Measurements from ENCODE around the gene PRRG2.
"Not testable (repeated sequence)": the region's sequence is repeated elsewhere in the genome, so short reads cannot be mapped to it uniquely, and the experiment has no call there.

PRRG2 gene

DNA sequence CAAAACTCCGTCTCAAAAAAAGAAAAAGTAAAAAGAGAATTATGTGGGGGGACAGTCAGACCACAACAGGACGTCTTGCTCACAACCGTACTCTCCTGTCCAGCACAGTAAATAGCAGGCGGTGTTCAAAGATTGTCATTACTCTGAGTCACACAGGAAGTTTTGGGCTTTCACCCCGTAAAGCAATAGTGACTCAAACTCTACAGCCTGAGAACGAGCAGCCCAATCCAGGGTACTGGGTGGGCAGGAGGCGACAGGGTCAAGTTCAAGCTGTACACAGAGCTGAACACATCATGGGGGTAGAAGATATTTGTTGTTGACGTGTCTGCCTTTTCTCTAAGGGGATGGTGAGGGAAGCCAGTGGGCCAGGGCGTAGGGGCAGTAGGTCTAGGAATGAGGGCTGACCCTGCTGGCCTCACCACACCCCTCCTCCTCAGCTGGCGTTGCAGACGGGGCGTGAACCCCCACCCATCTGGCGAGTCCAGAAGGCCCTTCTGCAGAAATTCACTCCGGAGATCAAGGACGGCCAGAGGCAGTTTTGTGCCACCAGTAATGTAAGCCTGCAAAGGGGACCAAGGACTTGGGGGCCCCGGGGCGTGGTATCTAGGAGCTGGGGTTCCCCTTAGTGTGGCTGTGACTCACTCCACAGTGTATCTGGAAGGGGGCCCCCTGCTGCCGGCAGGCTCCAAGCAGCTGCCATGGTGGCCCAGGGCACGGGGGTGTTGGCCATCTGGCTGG is 33.1 kb downstream of the PRRG2 start:
- TF ChIP-seq, protein P1, sequence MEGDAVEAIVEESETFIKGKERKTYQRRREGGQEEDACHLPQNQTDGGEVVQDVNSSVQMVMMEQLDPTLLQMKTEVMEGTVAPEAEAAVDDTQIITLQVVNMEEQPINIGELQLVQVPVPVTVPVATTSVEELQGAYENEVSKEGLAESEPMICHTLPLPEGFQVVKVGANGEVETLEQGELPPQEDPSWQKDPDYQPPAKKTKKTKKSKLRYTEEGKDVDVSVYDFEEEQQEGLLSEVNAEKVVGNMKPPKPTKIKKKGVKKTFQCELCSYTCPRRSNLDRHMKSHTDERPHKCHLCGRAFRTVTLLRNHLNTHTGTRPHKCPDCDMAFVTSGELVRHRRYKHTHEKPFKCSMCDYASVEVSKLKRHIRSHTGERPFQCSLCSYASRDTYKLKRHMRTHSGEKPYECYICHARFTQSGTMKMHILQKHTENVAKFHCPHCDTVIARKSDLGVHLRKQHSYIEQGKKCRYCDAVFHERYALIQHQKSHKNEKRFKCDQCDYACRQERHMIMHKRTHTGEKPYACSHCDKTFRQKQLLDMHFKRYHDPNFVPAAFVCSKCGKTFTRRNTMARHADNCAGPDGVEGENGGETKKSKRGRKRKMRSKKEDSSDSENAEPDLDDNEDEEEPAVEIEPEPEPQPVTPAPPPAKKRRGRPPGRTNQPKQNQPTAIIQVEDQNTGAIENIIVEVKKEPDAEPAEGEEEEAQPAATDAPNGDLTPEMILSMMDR (IDR thresholded peaks at IDR 0.05): no peak
- Histone ChIP-seq H3K4me2 (ENCODE audit: low read length) (no peak overlapping the region), H3K9ac (no peak overlapping the region), H3K4me1 (no peaks in the 10 kb centered on the region), H3K27me3 (ENCODE audit: control insufficient read depth, insufficient read depth, low read length) (no peaks in the 10 kb centered on the region), H3K27ac (no peak overlapping the region), H3K36me3 (ENCODE audit: control insufficient read depth, insufficient read depth, low read length) (no peaks in the 10 kb centered on the region), H3K79me2 (peaks cover 55% of the 10 kb centered on the region), H3K9me3 (ENCODE audit: control insufficient read depth, low read length) (no peaks in the 10 kb centered on the region), H2AFZ (no peak overlapping the region), H3K4me3 (ENCODE audit: low read depth, low read length) (no peak overlapping the region)

DNA sequence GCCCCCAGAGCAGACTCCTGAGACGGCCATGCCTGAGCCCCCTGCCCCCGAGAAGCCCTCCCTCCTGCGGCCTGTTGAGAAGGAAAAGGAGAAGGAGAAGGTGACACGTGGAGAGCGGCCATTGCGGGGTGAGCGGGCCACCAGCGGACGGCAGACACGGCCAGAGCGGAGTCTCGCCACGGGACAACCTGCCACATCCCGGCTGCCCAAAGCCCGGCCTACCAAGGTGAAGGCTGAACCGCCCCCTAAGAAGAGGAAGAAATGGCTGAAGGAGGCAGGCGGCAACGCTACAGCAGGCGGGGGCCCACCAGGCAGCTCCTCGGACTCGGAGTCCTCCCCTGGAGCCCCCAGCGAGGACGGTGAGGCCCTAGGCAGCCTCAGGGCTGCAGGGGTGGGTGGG is 34.7 kb downstream of the PRRG2 start:
- Histone ChIP-seq H3K27ac (no peak overlapping the region), H3K4me2 (ENCODE audit: low read length) (no peak overlapping the region), H2AFZ (no peak overlapping the region), H3K9ac (no peak overlapping the region), H3K36me3 (ENCODE audit: control insufficient read depth, insufficient read depth, low read length) (no peaks in the 10 kb centered on the region), H3K9me3 (ENCODE audit: control insufficient read depth, low read length) (no peaks in the 10 kb centered on the region), H3K4me3 (ENCODE audit: low read depth, low read length) (no peak overlapping the region), H3K27me3 (ENCODE audit: control insufficient read depth, insufficient read depth, low read length) (no peaks in the 10 kb centered on the region), H3K79me2 (peaks cover 49% of the 10 kb centered on the region), H3K4me1 (no peaks in the 10 kb centered on the region)
- TF ChIP-seq, protein P1 (IDR thresholded peaks at IDR 0.05): no peak

DNA sequence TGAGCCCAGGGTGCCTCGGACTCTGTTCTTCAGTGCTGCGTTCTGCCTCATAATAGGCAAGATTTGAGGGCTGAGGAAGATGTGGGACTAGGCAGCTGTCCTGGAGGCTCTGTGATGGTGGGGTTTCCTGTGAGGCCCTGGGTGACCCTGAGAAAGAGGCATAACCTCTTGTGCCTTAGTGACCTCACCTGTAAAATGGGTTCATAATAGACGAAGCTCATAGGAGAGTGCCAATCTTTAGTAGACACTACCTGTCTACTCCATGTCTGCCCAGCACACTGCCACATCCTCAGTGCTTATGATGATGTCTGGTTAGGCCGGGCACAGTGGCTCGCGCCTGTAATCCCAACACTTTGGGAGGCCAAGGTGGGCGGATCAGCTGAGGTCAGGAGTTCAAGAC is 35.4 kb downstream of the PRRG2 start:
- TF ChIP-seq, protein P1 (IDR thresholded peaks at IDR 0.05): no peak
- H3K4me2 ChIP-seq (ENCODE audit: low read length): no peak overlapping the region
- H3K9ac ChIP-seq: no peak overlapping the region

DNA sequence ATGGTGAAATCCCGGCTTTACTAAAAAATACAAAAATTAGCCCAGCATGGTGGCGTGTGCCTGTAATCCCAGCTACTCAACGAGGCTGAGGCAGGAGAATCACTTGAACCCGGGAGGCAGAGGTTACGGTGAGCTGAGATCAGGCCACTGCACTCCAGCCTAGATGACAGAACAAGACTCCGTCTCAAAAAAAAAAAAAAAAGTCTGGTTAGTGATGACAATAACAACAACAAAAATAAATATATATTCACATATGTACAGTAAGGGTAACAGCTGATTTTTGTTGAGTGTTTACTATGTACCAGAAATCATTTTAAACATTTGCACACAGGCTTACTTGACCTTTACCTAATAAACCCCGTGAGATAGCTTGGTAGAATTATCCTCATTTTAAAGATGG is 35.8 kb downstream of the PRRG2 start:
- TF ChIP-seq, protein P1 (IDR thresholded peaks at IDR 0.05): no peak
- H3K4me3 ChIP-seq (ENCODE audit: low read depth, low read length): no peak overlapping the region
- H3K36me3 ChIP-seq (ENCODE audit: control insufficient read depth, insufficient read depth, low read length): no peaks in the 10 kb centered on the region
- no peaks in the 10 kb centered on the region for H3K9me3 ChIP-seq (ENCODE audit: control insufficient read depth, low read length)
- H3K4me2 ChIP-seq (ENCODE audit: low read length): no peak overlapping the region
- H3K27me3 ChIP-seq (ENCODE audit: control insufficient read depth, insufficient read depth, low read length): no peaks in the 10 kb centered on the region
- H3K4me1 ChIP-seq: no peaks in the 10 kb centered on the region
- H3K79me2 ChIP-seq: peaks cover 44% of the 10 kb centered on the region
- no peak overlapping the region for H3K9ac ChIP-seq
- no peak overlapping the region for H2AFZ ChIP-seq
- no peak overlapping the region for H3K27ac ChIP-seq

More for the DNA sequence above, 35.4 kb downstream of the PRRG2 start:
- H3K27ac ChIP-seq: no peak overlapping the region
- no peak overlapping the region for H3K4me3 ChIP-seq (ENCODE audit: low read depth, low read length)
- no peak overlapping the region for H2AFZ ChIP-seq
- no peaks in the 10 kb centered on the region for H3K27me3 ChIP-seq (ENCODE audit: control insufficient read depth, insufficient read depth, low read length)
- no peaks in the 10 kb centered on the region for H3K9me3 ChIP-seq (ENCODE audit: control insufficient read depth, low read length)
- no peaks in the 10 kb centered on the region for H3K4me1 ChIP-seq
- H3K79me2 ChIP-seq: peaks cover 44% of the 10 kb centered on the region
- no peaks in the 10 kb centered on the region for H3K36me3 ChIP-seq (ENCODE audit: control insufficient read depth, insufficient read depth, low read length)

DNA sequence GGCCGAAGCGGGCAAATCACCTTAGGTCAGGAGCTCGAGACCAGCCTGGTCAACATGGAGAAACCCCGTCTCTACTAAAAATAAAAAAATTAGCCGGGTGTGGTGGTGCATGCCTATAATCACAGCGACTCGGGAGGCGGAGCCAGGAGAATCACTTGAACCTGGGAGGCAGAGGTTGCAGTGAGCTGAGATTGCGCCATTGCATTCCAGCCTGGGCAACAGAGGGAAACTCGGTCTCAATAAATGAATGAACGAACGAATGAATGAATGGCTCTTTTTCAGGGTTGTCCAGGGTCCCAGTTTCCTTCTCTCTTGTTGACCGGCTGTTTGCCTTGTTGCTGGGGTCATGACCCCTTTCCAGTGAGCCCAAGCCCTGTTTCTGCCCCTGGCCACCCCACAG is 36.7 kb downstream of the PRRG2 start:
- not testable (repeated sequence) for H3K4me2 ChIP-seq (ENCODE audit: low read length); H3K4me3 ChIP-seq (ENCODE audit: low read depth, low read length); H3K27ac ChIP-seq; H3K36me3 ChIP-seq (ENCODE audit: control insufficient read depth, insufficient read depth, low read length); H3K27me3 ChIP-seq (ENCODE audit: control insufficient read depth, insufficient read depth, low read length); H3K9me3 ChIP-seq (ENCODE audit: control insufficient read depth, low read length); H3K4me1 ChIP-seq; H3K9ac ChIP-seq; H2AFZ ChIP-seq
- peaks cover 37% of the 10 kb centered on the region for H3K79me2 ChIP-seq
